HEK293 (cell line): Measurements from ENCODE around the gene PFDN6.
"Not testable (repeated sequence)": the region's sequence is repeated elsewhere in the genome, so short reads cannot be mapped to it uniquely, and the experiment has no call there.

Experiments used
- CTCF ChIA-PET: fragments of 350-600 bp; formaldehyde crosslinking; extraction: SDS; loops from one replicate; lab custom pipeline; 2021; ENCODE audit warnings: antibody characterized with exemption; lab: Yijun Ruan, JAX
- POLR2A ChIA-PET: fragments of 300-600 bp; formaldehyde crosslinking; extraction: SDS; loops from one replicate; lab custom pipeline; 2020; ENCODE audit warnings: antibody characterized with exemption, inconsistent platforms; lab: Yijun Ruan, JAX
- H3K27ac ChIP-seq: fragments of 200-500 bp; sonication (Bioruptor generic); 2 replicates; pipeline ENCODE4 v1.5.1; 2014; ENCODE audit warnings: low read depth, low read length, control low read depth, inconsistent platforms; ENCODE audit errors: extremely low read depth
- H3K36me3 ChIP-seq, 2 experiments: fragments of 200-500 bp in 1 of 2; sonication (Bioruptor generic) in 1 of 2; 1 replicate in 1 of 2; 2 replicates in 1 of 2; pipeline ENCODE4 v1.5.1; 2014 to 2017; ENCODE audit warnings: inconsistent platforms in 2 of 2, low read length in 2 of 2; ENCODE audit not compliant: control insufficient read depth in 2 of 2, insufficient read depth in 1 of 2
- H3K4me1 ChIP-seq: fragments of 200-500 bp; sonication (Bioruptor generic); 2 replicates; pipeline ENCODE4 v1.5.1; 2014; ENCODE audit warnings: mild to moderate bottlenecking, low read length, inconsistent platforms; ENCODE audit not compliant: control insufficient read depth, insufficient read depth
- H3K4me3 ChIP-seq: 2 replicates; pipeline ENCODE4 v1.5.1; 2011; ENCODE audit warnings: low read depth, mild to moderate bottlenecking, control low read depth, low read length, moderate library complexity
- H3K9me3 ChIP-seq: fragments of 200-500 bp; sonication (Bioruptor generic); 2 replicates; pipeline ENCODE4 v1.5.1; 2014; ENCODE audit warnings: low read depth, low read length, inconsistent platforms; ENCODE audit not compliant: control insufficient read depth, insufficient read depth
- EGR2 ChIP-seq: fragments of 450-650 bp; formaldehyde crosslinking; IDR thresholded peaks from 2 replicates; pipeline ENCODE4 v1.5.1; 2016; ENCODE audit warnings: low read depth, missing biosample characterization, missing genetic modification characterization
- MYNN ChIP-seq: fragments of 450-650 bp; formaldehyde crosslinking; IDR thresholded peaks from 2 replicates; pipeline ENCODE4 v1.5.1; 2016; ENCODE audit warnings: missing biosample characterization, missing genetic modification characterization, borderline replicate concordance
- PRDM4 ChIP-seq: fragments of 450-650 bp; formaldehyde crosslinking; IDR thresholded peaks from 2 replicates; pipeline ENCODE4 v1.5.1; 2017; ENCODE audit warnings: missing biosample characterization, missing genetic modification characterization
- SALL2 ChIP-seq: fragments of 450-650 bp; formaldehyde crosslinking; IDR thresholded peaks from 2 replicates; pipeline ENCODE4 v1.5.0; 2017; ENCODE audit warnings: missing biosample characterization, mild to moderate bottlenecking, missing genetic modification characterization, borderline replicate concordance
- ZBTB17 ChIP-seq: fragments of 450-650 bp; formaldehyde crosslinking; IDR thresholded peaks from 2 replicates; pipeline ENCODE4 v1.5.1; 2016; ENCODE audit warnings: missing biosample characterization, missing genetic modification characterization
- ZBTB6 ChIP-seq: fragments of 450-650 bp; formaldehyde crosslinking; IDR thresholded peaks from 2 replicates; pipeline ENCODE4 v1.5.1; 2017; ENCODE audit warnings: missing biosample characterization, missing genetic modification characterization
- ZBTB8A ChIP-seq: fragments of 450-650 bp; formaldehyde crosslinking; IDR thresholded peaks from 2 replicates; pipeline ENCODE4 v1.5.1; 2016; ENCODE audit warnings: missing biosample characterization, missing genetic modification characterization
- ZFHX2 ChIP-seq: fragments of 450-650 bp; formaldehyde crosslinking; conservative IDR thresholded peaks from 2 replicates; pipeline ENCODE4 v1.5.1; 2016; ENCODE audit warnings: missing biosample characterization, missing genetic modification characterization
- ZFP69B ChIP-seq: fragments of 450-650 bp; formaldehyde crosslinking; IDR thresholded peaks from 2 replicates; pipeline ENCODE4 v1.5.1; 2016; ENCODE audit warnings: missing biosample characterization, missing genetic modification characterization
- ZNF140 ChIP-seq: fragments of 450-650 bp; formaldehyde crosslinking; IDR thresholded peaks from 2 replicates; pipeline ENCODE4 v1.5.1; 2016; ENCODE audit warnings: missing biosample characterization, missing genetic modification characterization
- ZNF146 ChIP-seq: fragments of 450-650 bp; formaldehyde crosslinking; IDR thresholded peaks from 2 replicates; pipeline ENCODE4 v1.5.1; 2016; ENCODE audit warnings: missing biosample characterization, missing genetic modification characterization
- ZNF18 ChIP-seq: fragments of 450-650 bp; formaldehyde crosslinking; IDR thresholded peaks from 2 replicates; pipeline ENCODE4 v1.5.1; 2016; ENCODE audit warnings: missing biosample characterization, missing genetic modification characterization
- ZNF221 ChIP-seq: fragments of 450-650 bp; formaldehyde crosslinking; IDR thresholded peaks from 2 replicates; pipeline ENCODE4 v1.5.1; 2017; ENCODE audit warnings: missing biosample characterization, missing genetic modification characterization, borderline replicate concordance
- ZNF555 ChIP-seq: fragments of 450-650 bp; formaldehyde crosslinking; conservative IDR thresholded peaks from 2 replicates; pipeline ENCODE4 v1.5.1; 2017; ENCODE audit warnings: missing biosample characterization, mild to moderate bottlenecking, missing genetic modification characterization, inconsistent platforms
- ZNF626 ChIP-seq: fragments of 450-650 bp; sonication (Bioruptor Pico); formaldehyde crosslinking; IDR thresholded peaks from 2 replicates; pipeline ENCODE4 v1.5.1; 2018; ENCODE audit warnings: missing biosample characterization, missing genetic modification characterization, inconsistent platforms
- ZNF670 ChIP-seq: fragments of 450-650 bp; formaldehyde crosslinking; IDR thresholded peaks from 2 replicates; pipeline ENCODE4 v1.5.1; 2016; ENCODE audit warnings: missing biosample characterization, missing genetic modification characterization, low read depth
- ZNF76 ChIP-seq: fragments of 450-650 bp; formaldehyde crosslinking; IDR thresholded peaks from 2 replicates; pipeline ENCODE4; 2016; ENCODE audit warnings: low read depth, missing biosample characterization, missing genetic modification characterization, borderline replicate concordance
- ZNF768 ChIP-seq: fragments of 450-650 bp; formaldehyde crosslinking; IDR thresholded peaks from 2 replicates; pipeline ENCODE4 v1.5.1; 2018; ENCODE audit warnings: missing biosample characterization, mild to moderate bottlenecking, missing genetic modification characterization
- ZNF785 ChIP-seq: fragments of 450-650 bp; formaldehyde crosslinking; IDR thresholded peaks from 2 replicates; pipeline ENCODE4 v1.5.1; 2016; ENCODE audit warnings: missing biosample characterization, missing genetic modification characterization
- ZXDB ChIP-seq: fragments of 450-650 bp; formaldehyde crosslinking; IDR thresholded peaks from 2 replicates; pipeline ENCODE4 v1.5.1; 2016; ENCODE audit warnings: missing biosample characterization, missing genetic modification characterization

Gene PFDN6

GRCh38 chr6:33262490-33262889 lies 26.9 kb upstream of the PFDN6 start:
- H3K36me3 ChIP-seq = peaks cover 41 to 82% of the 10 kb centered on the region in 2 experiments; a peak in 2 of 3 replicates
- H3K27ac ChIP-seq, H3K4me3 ChIP-seq, H3K9me3 ChIP-seq, H3K4me1 ChIP-seq: not testable (repeated sequence)
- ChIA-PET POLR2A (interaction anchor here (0.7 to 3.6 kb wide), 3 partner anchors 9 to 30 kb away, joined by 3 to 18 read pairs (median 12); partner anchors contain the start of genes RPS18 and VPS52), CTCF (interaction anchor here (0.6 to 2.3 kb wide), 3 partner anchors 13 to 29 kb away, joined by 3 to 10 read pairs (median 9); partner anchors contain the start of gene B3GALT4)
- TF ChIP-seq ZNF146 (tag by site-specific recombination) = peak; percentile 94

GRCh38 chr6:33264015-33264414 lies 25.4 kb upstream of the PFDN6 start:
- no peak overlapping the region for H3K4me3 ChIP-seq
- H3K4me1 ChIP-seq = no peaks in the 10 kb centered on the region
- ChIA-PET CTCF (interaction anchor here (2.3 kb wide), 1 partner anchor 15 kb away, joined by 10 read pairs; no protein-coding TSS in a partner anchor), POLR2A (interaction anchor here (0.6 to 3.6 kb wide), 3 partner anchors 8 to 292 kb away, joined by 3 to 18 read pairs (median 12); partner anchors contain the start of genes RPS18 and VPS52)
- no peak overlapping the region for H3K27ac ChIP-seq
- H3K36me3 ChIP-seq = peaks cover 33 to 88% of the 10 kb centered on the region in 2 experiments
- H3K9me3 ChIP-seq = no peaks in the 10 kb centered on the region
- TF ChIP-seq ZBTB6 (tag by site-specific recombination) (no peak), ZFHX2 (tag by site-specific recombination) (peak; percentile 77), EGR2 (tag by site-specific recombination) (peak; percentile 92)

GRCh38 chr6:33271117-33271467 lies 18.3 kb upstream of the PFDN6 start:
- H3K9me3 ChIP-seq = no peaks in the 10 kb centered on the region
- H3K36me3 ChIP-seq = peaks cover 31 to 79% of the 10 kb centered on the region in 2 experiments
- H3K27ac ChIP-seq = peak overlapping the region; percentile 99
- H3K4me1 ChIP-seq = peaks cover 22% of the 10 kb centered on the region
- ChIA-PET CTCF (interaction anchor here (0.5 to 2.8 kb wide), 12 partner anchors 10 to 286 kb away, joined by 3 to 14 read pairs (median 4); partner anchors contain the start of genes PFDN6 and WDR46), POLR2A (interaction anchor here (1.1 to 3.1 kb wide), 21 partner anchors 8 to 300 kb away, joined by 5 to 65 read pairs (median 11); partner anchors contain the start of genes CUTA, HSD17B8, PFDN6 and PHF1)
- peak; percentile 93 for TF ChIP-seq ZNF768 (tag by site-specific recombination)
- no peak for TF ChIP-seq ZNF670
- 0 out of 2 replicates have a peak, but pooled peaks have one; percentile 20 for TF ChIP-seq ZNF18 (tag by site-specific recombination)
- peak overlapping the region; percentile 76 for H3K4me3 ChIP-seq

GRCh38 chr6:33271468-33272274 lies 17.7 kb upstream of the PFDN6 start, which contains the start of the genes RPS18 and VPS52:
Gene RPS18 (plus strand): TSS chr6:33272075. CDS start chr6:33272120, 45 bp downstream.
Gene VPS52 (minus strand): TSS chr6:33271876. CDS start chr6:33271675, 201 bp downstream.
- peak within 1 kb of the TSS; percentile 77 for H3K4me3 ChIP-seq
- H3K9me3 ChIP-seq = no peaks in the 10 kb centered on the region
- H3K27ac ChIP-seq = peak within 1 kb of the TSS; percentile 99
- ChIA-PET CTCF (interaction anchor here (0.6 to 2.8 kb wide), 14 partner anchors 9 to 287 kb away, joined by 3 to 14 read pairs (median 3); partner anchors contain the start of genes PFDN6 and WDR46), POLR2A (interaction anchor here (0.6 to 3.1 kb wide), 35 partner anchors 9 to 1081 kb away, joined by 3 to 65 read pairs (median 7); partner anchors contain the start of genes CUTA, HSD17B8, PBX2 and PFDN6)
- peaks cover 28 to 79% of the 10 kb centered on the region in 2 experiments for H3K36me3 ChIP-seq
- H3K4me1 ChIP-seq = peaks cover 27% of the 10 kb centered on the region
- TF ChIP-seq MYNN = peak; percentile 40; the same call in 1 of the 2 replicates
- TF ChIP-seq ZNF626 (tag by site-specific recombination) = no peak
- TF ChIP-seq ZXDB (tag by site-specific recombination) = peak; percentile 92
- peak; percentile 86 for TF ChIP-seq ZBTB17 (tag by site-specific recombination)
- no peak for TF ChIP-seq SALL2 (tag by site-specific recombination)
- TF ChIP-seq ZFP69B (tag by site-specific recombination) = peak; percentile 10; the same call in 1 of the 2 replicates
- TF ChIP-seq ZBTB8A (tag by site-specific recombination) = peak; percentile 66
- 0 out of 2 replicates have a peak, but pooled peaks have one; percentile 15 for TF ChIP-seq ZNF785 (tag by site-specific recombination)
- TF ChIP-seq ZNF555 (tag by site-specific recombination) = no peak
- TF ChIP-seq ZNF221 = no peak
- no peak for TF ChIP-seq ZNF140 (tag by site-specific recombination)
- TF ChIP-seq ZNF76 = no peak; the same call in none of the 2 replicates
- peak; percentile 69 for TF ChIP-seq PRDM4 (tag by site-specific recombination)
